OCI-LY7 (cell line): ENCODE measurements around the gene KLHL7. TPM values are rescaled to one million over a fixed set of nuclear protein-coding genes. Genes with fewer than 3 reads are reported as not detected.

Experiments
- BruUV-seq: library from RNA; stranded (reverse); fragments of 400-500 nt; replicated peaks from 2 replicates; lab custom pipeline; 2021; lab: Mats Ljungman, UMichigan
- CTCF ChIA-PET: fragments of 300-600 bp; sonication (Branson Sonifier 250); formaldehyde crosslinking; loops from one replicate; lab custom pipeline; 2022; ENCODE audit warnings: antibody characterized with exemption; ENCODE audit not compliant: unreplicated experiment; lab: Charles Lee
- POLR2A ChIA-PET: fragments of 300-600 bp; sonication (Branson Sonifier 250); formaldehyde crosslinking; loops from one replicate; lab custom pipeline; 2022; ENCODE audit warnings: antibody characterized with exemption; lab: Charles Lee
- DNase-seq: peaks from one replicate; pipeline ENCODE4 v3.0.0-alpha.2; 2015; ENCODE audit warnings: low spot score
- H2AFZ ChIP-seq: fragments of 200-600 bp; sonication (generic), shearing (Covaris generic); 2 replicates; pipeline ENCODE4 v1.6.1; 2014; ENCODE audit warnings: mild to moderate bottlenecking, antibody characterized with exemption, low read length, moderate library complexity
- H3K27ac ChIP-seq: fragments of 200-600 bp; sonication (generic); 2 replicates; pipeline ENCODE4 v1.5.1; 2014; ENCODE audit warnings: mixed run types, low read depth, mild to moderate bottlenecking, moderate library complexity, low read length, inconsistent platforms; ENCODE audit not compliant: poor library complexity, severe bottlenecking
- H3K36me3 ChIP-seq: fragments of 200-600 bp; sonication (generic); 2 replicates; pipeline ENCODE4 v1.6.1; 2014; ENCODE audit warnings: mild to moderate bottlenecking, antibody characterized with exemption, low read length, moderate library complexity, mixed read lengths; ENCODE audit not compliant: insufficient read depth
- H3K4me1 ChIP-seq: fragments of 200-600 bp; sonication (generic); 2 replicates; pipeline ENCODE4 v1.5.1; 2014; ENCODE audit warnings: mild to moderate bottlenecking, low read length; ENCODE audit not compliant: insufficient read depth, poor library complexity, severe bottlenecking
- H3K4me2 ChIP-seq: fragments of 200-600 bp; sonication (generic); 2 replicates; pipeline ENCODE4 v1.6.1; 2014; ENCODE audit warnings: mild to moderate bottlenecking, low read length
- H3K4me3 ChIP-seq: fragments of 200-600 bp; sonication (generic); 2 replicates; pipeline ENCODE4 v1.5.1; 2014; ENCODE audit warnings: mild to moderate bottlenecking, low read depth, low read length; ENCODE audit not compliant: poor library complexity, severe bottlenecking
- H3K79me2 ChIP-seq: fragments of 200-600 bp; sonication (generic); 2 replicates; pipeline ENCODE4 v1.6.1; 2016; ENCODE audit warnings: low read depth, mild to moderate bottlenecking, low read length, moderate library complexity, mixed read lengths; ENCODE audit not compliant: insufficient read depth
- H3K9me2 ChIP-seq: fragments of 200-600 bp; sonication (generic); 2 replicates; pipeline ENCODE4 v1.6.1; 2016; ENCODE audit warnings: mild to moderate bottlenecking, low read length, mixed read lengths; ENCODE audit not compliant: insufficient read depth
- H3K9me3 ChIP-seq: fragments of 200-600 bp; sonication (generic); 2 replicates; pipeline ENCODE4 v1.6.1; 2014; ENCODE audit warnings: mild to moderate bottlenecking, mixed run types, low read length, mixed read lengths
- H4K20me1 ChIP-seq: fragments of 200-600 bp; sonication (generic); 2 replicates; pipeline ENCODE4 v1.6.1; 2014; ENCODE audit warnings: mild to moderate bottlenecking, antibody characterized with exemption, low read length, moderate library complexity, mixed read lengths; ENCODE audit not compliant: insufficient read depth
- CTCF ChIP-seq: fragments of 200-600 bp; sonication (generic); conservative IDR thresholded peaks from 2 replicates; pipeline ENCODE4 v1.5.1; 2014; ENCODE audit warnings: mild to moderate bottlenecking, antibody characterized with exemption, low read length, moderate library complexity, mixed read lengths
- EZH2phosphoT487 ChIP-seq: fragments of 200-600 bp; sonication (generic); IDR thresholded peaks from 2 replicates; pipeline ENCODE4 v1.6.1; 2018; ENCODE audit warnings: low read depth, borderline replicate concordance, mild to moderate bottlenecking, mixed run types, antibody characterized with exemption, low read length, moderate library complexity, mixed read lengths
- intact Hi-C: fragments of 100-400 bp; cut with micrococcal nuclease; formaldehyde crosslinking; loops from one replicate; pipeline ENCODE4 v1.10.0; 2022; ENCODE audit not compliant: unreplicated experiment
- total RNA-seq, 2 experiments: library from RNA; depleted of rRNA in 1 of 2; stranded (reverse); fragments of >200 nt in 1 of 2; shearing (Covaris generic) in 1 of 2; gene quantifications; 2 replicates each; pipeline ENCODE4 v1.2.3, GENCODE V29; 2014 to 2022

KLHL7 gene
- total RNA-seq, 2 experiments from 2014 or later = 24.4 to 30.2 TPM

DNA sequence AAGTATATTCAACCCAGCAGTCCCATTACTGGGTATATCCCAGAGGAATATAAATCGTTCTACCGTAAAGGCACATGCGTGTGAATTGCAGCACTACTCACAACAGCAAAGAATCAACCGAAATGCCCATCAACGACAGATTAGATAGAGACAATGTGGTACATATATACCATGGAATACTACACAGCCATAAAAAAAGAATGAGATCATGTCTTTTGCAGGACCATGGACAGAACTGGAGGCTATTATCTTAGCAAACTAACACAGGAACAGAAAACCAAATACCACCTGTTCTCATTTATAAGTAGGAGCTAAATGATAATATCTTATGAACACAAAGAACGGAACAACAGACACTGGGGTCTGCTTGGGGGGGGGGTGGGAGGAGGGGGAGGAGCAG, 44.3 kb upstream of the KLHL7 start:
- Histone ChIP-seq H3K79me2 (no peaks in the 10 kb centered on the region), H2AFZ (no peak overlapping the region), H3K27ac (no peak overlapping the region), H3K4me1 (no peaks in the 10 kb centered on the region), H3K4me2 (no peak overlapping the region), H3K4me3 (no peak overlapping the region), H3K9me3 (no peaks in the 10 kb centered on the region), H4K20me1 (no peaks in the 10 kb centered on the region), H3K36me3 (no peaks in the 10 kb centered on the region), H3K9me2 (no peaks in the 10 kb centered on the region)
- no peak for DNase-seq
- ChIA-PET POLR2A (interaction anchor here (0.6 to 0.7 kb wide), 2 partner anchors 81 to 282 kb away, joined by 3 read pairs; no protein-coding TSS in a partner anchor), CTCF (no interaction called here)
- no TSS peak for BruUV-seq
- no peak for TF ChIP-seq EZH2phosphoT487
- TF ChIP-seq CTCF = no peak
- intact Hi-C loops = no loop called here

DNA sequence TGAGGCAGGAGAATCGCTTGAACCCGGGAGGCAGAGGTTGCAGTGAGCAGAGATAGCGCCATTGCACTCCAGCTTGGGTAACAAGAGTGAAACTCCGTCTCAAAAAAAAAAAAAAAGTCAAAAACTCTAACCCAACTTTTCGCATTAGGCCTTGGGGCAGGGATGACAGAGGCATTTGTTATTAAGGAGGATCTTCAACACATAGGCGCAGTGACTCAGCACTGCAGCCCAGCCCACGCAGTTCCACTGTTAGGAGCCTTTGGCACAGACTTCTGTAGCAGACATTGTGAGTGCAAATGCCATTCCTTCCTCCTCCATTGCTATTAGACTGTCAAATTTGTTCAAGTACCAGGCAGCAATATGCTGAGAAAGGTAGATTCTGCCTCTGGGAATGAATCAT, 43.1 kb upstream of the KLHL7 start:
- no peaks in the 10 kb centered on the region for H3K9me3 ChIP-seq
- TF ChIP-seq EZH2phosphoT487 = no peak
- TF ChIP-seq CTCF = no peak
- H2AFZ ChIP-seq = no peak overlapping the region
- no peak for DNase-seq
- no TSS peak for BruUV-seq
- no peak overlapping the region for H3K4me3 ChIP-seq
- intact Hi-C loops = no loop called here
- no peak overlapping the region for H3K27ac ChIP-seq
- no peaks in the 10 kb centered on the region for H3K4me1 ChIP-seq
- no peak overlapping the region for H3K4me2 ChIP-seq
- no peaks in the 10 kb centered on the region for H4K20me1 ChIP-seq
- POLR2A ChIA-PET = no interaction called here
- no peaks in the 10 kb centered on the region for H3K79me2 ChIP-seq
- CTCF ChIA-PET = no interaction called here
- H3K36me3 ChIP-seq = no peaks in the 10 kb centered on the region
- no peaks in the 10 kb centered on the region for H3K9me2 ChIP-seq

GRCh38 chr7:23065974-23066373, 39.6 kb upstream of the KLHL7 start:
- DNase-seq = no peak
- Histone ChIP-seq H3K4me1 (no peaks in the 10 kb centered on the region), H3K79me2 (no peaks in the 10 kb centered on the region), H3K4me2 (no peak overlapping the region), H3K9me3 (no peaks in the 10 kb centered on the region), H4K20me1 (no peaks in the 10 kb centered on the region), H3K27ac (no peak overlapping the region), H3K4me3 (no peak overlapping the region), H3K36me3 (no peaks in the 10 kb centered on the region), H3K9me2 (no peaks in the 10 kb centered on the region), H2AFZ (no peak overlapping the region)
- CTCF ChIA-PET = no interaction called here
- POLR2A ChIA-PET = interaction anchor here (1.1 kb wide), 1 partner anchor 25 kb away, joined by 3 read pairs; no protein-coding TSS in a partner anchor
- no TSS peak for BruUV-seq
- TF ChIP-seq CTCF = no peak
- no peak for TF ChIP-seq EZH2phosphoT487
- intact Hi-C loops = no loop called here
